ENCODE measurements around the gene TMEM184A. TPM values are rescaled to one million over a fixed set of nuclear protein-coding genes. Genes with fewer than 3 reads are reported as not detected.

TMEM184A gene
- total RNA-seq, 2 donors from 2014 or later: 4.6 to 5.1 TPM

- Mint-ChIP-seq H3K4me3 (no peak overlapping the region), H3K27ac (no peak overlapping the region), H3K36me3 (ENCODE audit: low read depth) (peaks cover 2% of the 10 kb centered on the region), H3K9me3 (no peaks in the 10 kb centered on the region), H3K4me1 (no peaks in the 10 kb centered on the region), H3K27me3 (ENCODE audit: insufficient read depth) (no peaks in the 10 kb centered on the region)
- Histone ChIP-seq H3K9ac (ENCODE audit: extremely low read depth, low read length, poor library complexity, severe bottlenecking) (no peak overlapping the region), H3K4me3 (ENCODE audit: low read length) (no peak overlapping the region), H3K27ac (ENCODE audit: low read depth, low read length) (peak overlapping the region; percentile 38), H3K4me1 (ENCODE audit: control insufficient read depth, insufficient read depth, low read length) (no peaks in the 10 kb centered on the region), H3K9me3 (ENCODE audit: control insufficient read depth, low read length) (no peaks in the 10 kb centered on the region), H3K27me3 (ENCODE audit: control insufficient read depth, insufficient read depth, low read length, poor library complexity, severe bottlenecking) (no peaks in the 10 kb centered on the region), H3K36me3 (ENCODE audit: control insufficient read depth, insufficient read depth, low read length) (no peaks in the 10 kb centered on the region)
- DNase-seq: peak; percentile 43
- WGBS, 2 experiments (ENCODE audit: insufficient coverage in 1 of 2, insufficient read length in 1 of 2): 91 to 93% methylated on average over 29 to 38 of the region's 38 CpGs
- TF ChIP-seq CTCF (conservative IDR thresholded peaks at IDR 0.05): no peak
These were observed 12.9 kb downstream of the TMEM184A start for GRCh38 chr7:1542841-1543747.

DNA sequence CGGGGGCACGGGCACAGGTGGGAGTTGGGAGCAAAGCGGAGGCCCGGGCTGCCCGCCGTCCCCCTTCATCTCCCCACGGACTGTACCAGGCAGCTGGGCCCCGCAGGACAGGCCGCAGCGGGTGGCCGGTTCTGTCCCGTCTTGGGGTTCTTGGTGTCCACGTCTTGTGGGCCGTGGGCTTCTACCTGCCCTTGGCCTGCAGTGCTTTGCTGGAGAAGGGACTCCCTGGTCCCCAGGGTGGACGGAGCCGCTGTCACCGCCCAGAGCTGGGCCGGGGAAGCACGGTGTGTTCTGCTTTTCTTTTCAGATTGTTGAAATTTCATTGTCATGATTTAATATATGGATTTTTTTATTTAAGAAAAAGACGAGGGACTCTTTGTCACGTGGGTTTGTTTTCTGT is 13.7 kb downstream of the TMEM184A start:
- Mint-ChIP-seq H3K4me1 (peaks cover 2% of the 10 kb centered on the region), H3K4me3 (no peak overlapping the region), H3K27ac (no peak overlapping the region), H3K9me3 (no peaks in the 10 kb centered on the region), H3K27me3 (ENCODE audit: insufficient read depth) (no peaks in the 10 kb centered on the region), H3K36me3 (ENCODE audit: low read depth) (peaks cover 2% of the 10 kb centered on the region)
- 94 to 96% methylated on average over 16 to 21 of the region's 21 CpGs for WGBS, 2 experiments (ENCODE audit: insufficient coverage in 1 of 2, insufficient read length in 1 of 2)
- Histone ChIP-seq H3K4me3 (ENCODE audit: low read length) (no peak overlapping the region), H3K9ac (ENCODE audit: extremely low read depth, low read length, poor library complexity, severe bottlenecking) (no peak overlapping the region), H3K9me3 (ENCODE audit: control insufficient read depth, low read length) (no peaks in the 10 kb centered on the region), H3K27me3 (ENCODE audit: control insufficient read depth, insufficient read depth, low read length, poor library complexity, severe bottlenecking) (no peaks in the 10 kb centered on the region), H3K27ac (ENCODE audit: low read depth, low read length) (no peak overlapping the region), H3K36me3 (ENCODE audit: control insufficient read depth, insufficient read depth, low read length) (no peaks in the 10 kb centered on the region), H3K4me1 (ENCODE audit: control insufficient read depth, insufficient read depth, low read length) (peaks cover 5% of the 10 kb centered on the region)
- no peak for DNase-seq
- no peak for TF ChIP-seq CTCF (conservative IDR thresholded peaks at IDR 0.05)

GRCh38 chr7:1541431-1542162 is 14.4 kb downstream of the TMEM184A start:
- peaks cover 2% of the 10 kb centered on the region for H3K36me3 Mint-ChIP-seq (ENCODE audit: low read depth)
- no peaks in the 10 kb centered on the region for H3K27me3 Mint-ChIP-seq (ENCODE audit: insufficient read depth)
- Histone ChIP-seq H3K36me3 (ENCODE audit: control insufficient read depth, insufficient read depth, low read length) (no peaks in the 10 kb centered on the region), H3K27me3 (ENCODE audit: control insufficient read depth, insufficient read depth, low read length, poor library complexity, severe bottlenecking) (no peaks in the 10 kb centered on the region), H3K27ac (ENCODE audit: low read depth, low read length) (no peak overlapping the region), H3K9me3 (ENCODE audit: control insufficient read depth, low read length) (no peaks in the 10 kb centered on the region), H3K4me1 (ENCODE audit: control insufficient read depth, insufficient read depth, low read length) (peaks cover 11% of the 10 kb centered on the region), H3K9ac (ENCODE audit: extremely low read depth, low read length, poor library complexity, severe bottlenecking) (no peak overlapping the region), H3K4me3 (ENCODE audit: low read length) (no peak overlapping the region)
- H3K27ac Mint-ChIP-seq: no peak overlapping the region
- WGBS, 2 experiments (ENCODE audit: insufficient coverage in 1 of 2, insufficient read length in 1 of 2): 94 to 97% methylated on average over 16 to 33 of the region's 33 CpGs
- H3K9me3 Mint-ChIP-seq: no peaks in the 10 kb centered on the region
- TF ChIP-seq CTCF (conservative IDR thresholded peaks at IDR 0.05): no peak
- no peak for DNase-seq
- H3K4me1 Mint-ChIP-seq: peaks cover 4% of the 10 kb centered on the region
- no peak overlapping the region for H3K4me3 Mint-ChIP-seq
